OCI-LY7 (cell line): Measurements from ENCODE around the gene ARHGAP26. TPM values are rescaled to one million over a fixed set of nuclear protein-coding genes. Genes with fewer than 3 reads are reported as not detected.

Experiments used
- BruUV-seq: library from RNA; stranded (reverse); fragments of 400-500 nt; replicated peaks from 2 replicates; lab custom pipeline; 2021; lab: Mats Ljungman, UMichigan
- CTCF ChIA-PET: fragments of 300-600 bp; sonication (Branson Sonifier 250); formaldehyde crosslinking; loops from one replicate; lab custom pipeline; 2022; ENCODE audit warnings: antibody characterized with exemption; ENCODE audit not compliant: unreplicated experiment; lab: Charles Lee
- POLR2A ChIA-PET: fragments of 300-600 bp; sonication (Branson Sonifier 250); formaldehyde crosslinking; loops from one replicate; lab custom pipeline; 2022; ENCODE audit warnings: antibody characterized with exemption; lab: Charles Lee
- DNase-seq: peaks from one replicate; pipeline ENCODE4 v3.0.0-alpha.2; 2015; ENCODE audit warnings: low spot score
- H2AFZ ChIP-seq: fragments of 200-600 bp; sonication (generic), shearing (Covaris generic); 2 replicates; pipeline ENCODE4 v1.6.1; 2014; ENCODE audit warnings: mild to moderate bottlenecking, antibody characterized with exemption, low read length, moderate library complexity
- H3K27ac ChIP-seq: fragments of 200-600 bp; sonication (generic); 2 replicates; pipeline ENCODE4 v1.5.1; 2014; ENCODE audit warnings: mixed run types, low read depth, mild to moderate bottlenecking, moderate library complexity, low read length, inconsistent platforms; ENCODE audit not compliant: poor library complexity, severe bottlenecking
- H3K36me3 ChIP-seq: fragments of 200-600 bp; sonication (generic); 2 replicates; pipeline ENCODE4 v1.6.1; 2014; ENCODE audit warnings: mild to moderate bottlenecking, antibody characterized with exemption, low read length, moderate library complexity, mixed read lengths; ENCODE audit not compliant: insufficient read depth
- H3K4me1 ChIP-seq: fragments of 200-600 bp; sonication (generic); 2 replicates; pipeline ENCODE4 v1.5.1; 2014; ENCODE audit warnings: mild to moderate bottlenecking, low read length; ENCODE audit not compliant: insufficient read depth, poor library complexity, severe bottlenecking
- H3K4me2 ChIP-seq: fragments of 200-600 bp; sonication (generic); 2 replicates; pipeline ENCODE4 v1.6.1; 2014; ENCODE audit warnings: mild to moderate bottlenecking, low read length
- H3K4me3 ChIP-seq: fragments of 200-600 bp; sonication (generic); 2 replicates; pipeline ENCODE4 v1.5.1; 2014; ENCODE audit warnings: mild to moderate bottlenecking, low read depth, low read length; ENCODE audit not compliant: poor library complexity, severe bottlenecking
- H3K79me2 ChIP-seq: fragments of 200-600 bp; sonication (generic); 2 replicates; pipeline ENCODE4 v1.6.1; 2016; ENCODE audit warnings: low read depth, mild to moderate bottlenecking, low read length, moderate library complexity, mixed read lengths; ENCODE audit not compliant: insufficient read depth
- H3K9me2 ChIP-seq: fragments of 200-600 bp; sonication (generic); 2 replicates; pipeline ENCODE4 v1.6.1; 2016; ENCODE audit warnings: mild to moderate bottlenecking, low read length, mixed read lengths; ENCODE audit not compliant: insufficient read depth
- H3K9me3 ChIP-seq: fragments of 200-600 bp; sonication (generic); 2 replicates; pipeline ENCODE4 v1.6.1; 2014; ENCODE audit warnings: mild to moderate bottlenecking, mixed run types, low read length, mixed read lengths
- H4K20me1 ChIP-seq: fragments of 200-600 bp; sonication (generic); 2 replicates; pipeline ENCODE4 v1.6.1; 2014; ENCODE audit warnings: mild to moderate bottlenecking, antibody characterized with exemption, low read length, moderate library complexity, mixed read lengths; ENCODE audit not compliant: insufficient read depth
- CTCF ChIP-seq: fragments of 200-600 bp; sonication (generic); conservative IDR thresholded peaks from 2 replicates; pipeline ENCODE4 v1.5.1; 2014; ENCODE audit warnings: mild to moderate bottlenecking, antibody characterized with exemption, low read length, moderate library complexity, mixed read lengths
- EZH2phosphoT487 ChIP-seq: fragments of 200-600 bp; sonication (generic); IDR thresholded peaks from 2 replicates; pipeline ENCODE4 v1.6.1; 2018; ENCODE audit warnings: low read depth, borderline replicate concordance, mild to moderate bottlenecking, mixed run types, antibody characterized with exemption, low read length, moderate library complexity, mixed read lengths
- intact Hi-C: fragments of 100-400 bp; cut with micrococcal nuclease; formaldehyde crosslinking; loops from one replicate; pipeline ENCODE4 v1.10.0; 2022; ENCODE audit not compliant: unreplicated experiment
- total RNA-seq, 2 experiments: library from RNA; depleted of rRNA in 1 of 2; stranded (reverse); fragments of >200 nt in 1 of 2; shearing (Covaris generic) in 1 of 2; gene quantifications; 2 replicates each; pipeline ENCODE4 v1.2.3, GENCODE V29; 2014 to 2022

Gene ARHGAP26
- total RNA-seq, 2 experiments from 2014 or later, result 7.0 to 19.1 TPM

- H2AFZ ChIP-seq, result no peak overlapping the region
Measured at GRCh38 chr5:143243103-143243502, 472.9 kb downstream of the ARHGAP26 start.

GRCh38 chr5:143244000-143244736, 474.0 kb downstream of the ARHGAP26 start:
- Histone ChIP-seq H3K79me2 (no peaks in the 10 kb centered on the region), H3K36me3 (no peaks in the 10 kb centered on the region), H3K9me2 (no peaks in the 10 kb centered on the region), H4K20me1 (no peaks in the 10 kb centered on the region), H3K4me2 (no peak overlapping the region), H2AFZ (no peak overlapping the region), H3K4me1 (no peaks in the 10 kb centered on the region), H3K4me3 (no peak overlapping the region), H3K9me3 (no peaks in the 10 kb centered on the region), H3K27ac (no peak overlapping the region)
- POLR2A ChIA-PET, result interaction anchor here (1.3 kb wide), 1 partner anchor 19 kb away, joined by 3 read pairs; no protein-coding TSS in a partner anchor
- no peak for DNase-seq
- TF ChIP-seq CTCF (no peak), EZH2phosphoT487 (no peak)
- intact Hi-C loops, result no loop called here
- CTCF ChIA-PET, result no interaction called here
- BruUV-seq, result no TSS peak

More at GRCh38 chr5:143243103-143243502, 472.9 kb downstream of the ARHGAP26 start:
- no peak overlapping the region for H3K4me2 ChIP-seq
- ChIA-PET CTCF (no interaction called here), POLR2A (no interaction called here)
- no peak overlapping the region for H3K27ac ChIP-seq
- H3K9me2 ChIP-seq, result no peaks in the 10 kb centered on the region
- BruUV-seq, result no TSS peak
- H3K36me3 ChIP-seq, result no peaks in the 10 kb centered on the region
- intact Hi-C loops, result no loop called here
- no peaks in the 10 kb centered on the region for H3K4me1 ChIP-seq
- H3K79me2 ChIP-seq, result no peaks in the 10 kb centered on the region
- no peak for DNase-seq
- TF ChIP-seq EZH2phosphoT487 (no peak), CTCF (no peak)
- no peak overlapping the region for H3K4me3 ChIP-seq
- H4K20me1 ChIP-seq, result no peaks in the 10 kb centered on the region
- no peaks in the 10 kb centered on the region for H3K9me3 ChIP-seq

- intact Hi-C loops, result no loop called here
- Histone ChIP-seq H3K36me3 (no peaks in the 10 kb centered on the region), H3K9me3 (no peaks in the 10 kb centered on the region), H2AFZ (no peak overlapping the region), H3K4me1 (no peaks in the 10 kb centered on the region), H3K4me3 (no peak overlapping the region), H3K79me2 (no peaks in the 10 kb centered on the region), H3K9me2 (no peaks in the 10 kb centered on the region), H3K27ac (no peak overlapping the region), H4K20me1 (no peaks in the 10 kb centered on the region), H3K4me2 (no peak overlapping the region)
- BruUV-seq, result no TSS peak
- ChIA-PET CTCF (no interaction called here), POLR2A (interaction anchor here (1.3 kb wide), 1 partner anchor 20 kb away, joined by 3 read pairs; no protein-coding TSS in a partner anchor)
- no peak for DNase-seq
- no peak for TF ChIP-seq CTCF
- no peak for TF ChIP-seq EZH2phosphoT487
Measured at GRCh38 chr5:143244990-143245389, 474.8 kb downstream of the ARHGAP26 start.
